H9 (cell line): ENCODE data around the gene TRIM44. TPM values are rescaled to one million over a fixed set of nuclear protein-coding genes. Genes with fewer than 3 reads are reported as not detected.

ENCODE experiments used
- DNase-seq: peaks from one replicate; pipeline ENCODE4 v3.0.0-alpha.2; 2017
- H2AFZ ChIP-seq: one replicate; pipeline ENCODE4 v1.6.1; 2013; ENCODE audit warnings: mild to moderate bottlenecking, low read length, control low read depth, moderate library complexity
- H2AK5ac ChIP-seq: 2 replicates; pipeline ENCODE4 v1.6.1; 2013; ENCODE audit warnings: low read length, control low read depth, mixed read lengths; ENCODE audit not compliant: insufficient read length
- H2BK120ac ChIP-seq: one replicate; pipeline ENCODE4 v1.6.1; 2013; ENCODE audit warnings: low read depth, mild to moderate bottlenecking, low read length, control low read depth, inconsistent platforms; ENCODE audit not compliant: poor library complexity, severe bottlenecking
- H2BK12ac ChIP-seq: 2 replicates; pipeline ENCODE4 v1.6.1; 2013; ENCODE audit warnings: low read length, control low read depth, mixed read lengths, low read depth; ENCODE audit not compliant: insufficient read length
- H2BK15ac ChIP-seq: 2 replicates; pipeline ENCODE4 v1.6.1; 2013; ENCODE audit warnings: low read depth, low read length, control low read depth
- H2BK20ac ChIP-seq: one replicate; pipeline ENCODE4 v1.6.1; 2013; ENCODE audit warnings: low read depth, mild to moderate bottlenecking, low read length, control low read depth, inconsistent platforms; ENCODE audit not compliant: poor library complexity, severe bottlenecking
- H2BK5ac ChIP-seq: 2 replicates; pipeline ENCODE4 v1.6.1; 2013; ENCODE audit warnings: low read length, control low read depth, mixed read lengths; ENCODE audit not compliant: insufficient read length
- H3K14ac ChIP-seq: 2 replicates; pipeline ENCODE4 v1.6.1; 2013; ENCODE audit warnings: low read length, control low read depth; ENCODE audit not compliant: insufficient read depth
- H3K18ac ChIP-seq: 2 replicates; pipeline ENCODE4 v1.6.1; 2013; ENCODE audit warnings: low read depth, mild to moderate bottlenecking, mixed read lengths, low read length, control low read depth; ENCODE audit not compliant: insufficient read length
- H3K23ac ChIP-seq: 2 replicates; pipeline ENCODE4 v1.6.1; 2013; ENCODE audit warnings: low read length, control low read depth, mixed read lengths, low read depth; ENCODE audit not compliant: insufficient read length
- H3K23me2 ChIP-seq: 2 replicates; pipeline ENCODE4 v1.6.1; 2013; ENCODE audit warnings: low read depth, mild to moderate bottlenecking, mixed read lengths, low read length, control low read depth; ENCODE audit not compliant: insufficient read length, poor library complexity, severe bottlenecking
- H3K27ac ChIP-seq: 2 replicates; pipeline ENCODE4 v1.5.1; 2013; ENCODE audit warnings: low read length, control low read depth, mixed read lengths, low read depth; ENCODE audit not compliant: insufficient read length
- H3K27me3 ChIP-seq: 2 replicates; pipeline ENCODE4 v1.6.1; 2013; ENCODE audit warnings: low read length, control low read depth, inconsistent platforms; ENCODE audit not compliant: insufficient read depth
- H3K4ac ChIP-seq: 2 replicates; pipeline ENCODE4 v1.6.1; 2013; ENCODE audit warnings: low read depth, mild to moderate bottlenecking, control low read depth, inconsistent platforms, low read length, moderate library complexity
- H3K4me1 ChIP-seq: 2 replicates; pipeline ENCODE4 v1.6.1; 2013; ENCODE audit warnings: low read length, control low read depth, inconsistent platforms; ENCODE audit not compliant: insufficient read depth
- H3K4me2 ChIP-seq: 2 replicates; pipeline ENCODE4 v1.6.1; 2013; ENCODE audit warnings: low read length, control low read depth, mixed read lengths; ENCODE audit not compliant: insufficient read length, insufficient read depth
- H3K56ac ChIP-seq: 2 replicates; pipeline ENCODE4 v1.6.1; 2013; ENCODE audit warnings: low read depth, mild to moderate bottlenecking, mixed read lengths, low read length, control low read depth; ENCODE audit not compliant: insufficient read length
- H3K79me1 ChIP-seq: 2 replicates; pipeline ENCODE4 v1.6.1; 2013; ENCODE audit warnings: low read depth, mild to moderate bottlenecking, moderate library complexity, low read length, control low read depth, inconsistent platforms; ENCODE audit not compliant: insufficient read depth, poor library complexity, severe bottlenecking
- H3K79me2 ChIP-seq: 2 replicates; pipeline ENCODE4 v1.6.1; 2013; ENCODE audit warnings: low read length, control low read depth, inconsistent platforms; ENCODE audit not compliant: insufficient read depth
- H3K9ac ChIP-seq: 2 replicates; pipeline ENCODE4 v1.6.1; 2013; ENCODE audit warnings: low read length, control low read depth, mixed read lengths; ENCODE audit not compliant: insufficient read length; ENCODE audit errors: extremely low read depth
- H3K9me3 ChIP-seq: one replicate; pipeline ENCODE4 v1.6.1; 2013; ENCODE audit warnings: low read depth, low read length, inconsistent platforms; ENCODE audit not compliant: control insufficient read depth
- H3T11ph ChIP-seq: one replicate; pipeline ENCODE4 v1.6.1; 2013; ENCODE audit warnings: mild to moderate bottlenecking, low read length, control low read depth, inconsistent platforms
- H4K20me1 ChIP-seq: one replicate; pipeline ENCODE4 v1.6.1; 2013; ENCODE audit not compliant: control insufficient read depth, insufficient read length, insufficient read depth
- H4K5ac ChIP-seq: 2 replicates; pipeline ENCODE4 v1.6.1; 2013; ENCODE audit warnings: low read depth, mild to moderate bottlenecking, mixed read lengths, low read length, control low read depth; ENCODE audit not compliant: insufficient read length
- H4K8ac ChIP-seq: replicated peaks from 2 replicates; pipeline ENCODE4 v1.6.1; 2013; ENCODE audit warnings: low read length, control low read depth, mixed read lengths, low read depth; ENCODE audit not compliant: insufficient read length
- H4K91ac ChIP-seq: 2 replicates; pipeline ENCODE4 v1.6.1; 2013; ENCODE audit warnings: low read depth, mild to moderate bottlenecking, moderate library complexity, mixed read lengths, low read length, control low read depth; ENCODE audit not compliant: insufficient read length
- H3K27ac Mint-ChIP-seq, 3 experiments: 2 replicates in 2 of 3; 3 replicates in 1 of 3; pipeline ENCODE4 v1.8.0; 2020 to 2021; ENCODE audit warnings: mixed read lengths in 3 of 3, mild to moderate bottlenecking in 1 of 3, moderate library complexity in 1 of 3
- H3K27me3 Mint-ChIP-seq: 2 replicates; pipeline ENCODE4 v1.8.0; 2021; ENCODE audit warnings: low read depth, mild to moderate bottlenecking, moderate library complexity, mixed read lengths
- H3K36me3 Mint-ChIP-seq, 3 experiments: 2 replicates in 2 of 3; 3 replicates in 1 of 3; pipeline ENCODE4 v1.8.0; 2020 to 2021; ENCODE audit warnings: low read depth in 3 of 3, mixed read lengths in 3 of 3; ENCODE audit not compliant: insufficient read depth in 1 of 3
- H3K4me1 Mint-ChIP-seq, 2 experiments: 2 replicates each; pipeline ENCODE4 v1.8.0; 2020; ENCODE audit warnings: mixed read lengths in 2 of 2
- H3K4me3 Mint-ChIP-seq, 2 experiments: 2 replicates in 1 of 2; 3 replicates in 1 of 2; pipeline ENCODE4 v1.8.0; 2020 to 2021; ENCODE audit warnings: mild to moderate bottlenecking in 2 of 2, mixed read lengths in 2 of 2, moderate library complexity in 1 of 2
- H3K9me3 Mint-ChIP-seq, 2 experiments: 2 replicates in 1 of 2; 3 replicates in 1 of 2; pipeline ENCODE4 v1.8.0; 2020; ENCODE audit warnings: mild to moderate bottlenecking in 2 of 2, mixed read lengths in 2 of 2, moderate library complexity in 1 of 2
- CTCF ChIP-seq: fragments of 200-600 bp; sonication (generic); conservative IDR thresholded peaks from 3 replicates; pipeline ENCODE4 v1.8.0; 2021; ENCODE audit warnings: antibody characterized with exemption, mild to moderate bottlenecking
- WGBS: extraction: QIAGEN DNeasy Blood & Tissue Kit; methylation state at CpG from one replicate; pipeline ENCODE4 v1.1.7; 2013; ENCODE audit warnings: missing lambda C conversion rate, low lambda C conversion rate, mixed read lengths; ENCODE audit not compliant: insufficient read length; ENCODE audit errors: extremely low coverage; 5-methylcytosine and 5-hydroxymethylcytosine counted together
- total RNA-seq: library from RNA; stranded (reverse); gene quantifications from 2 replicates; pipeline ENCODE4 v1.2.1, GENCODE V29; 2021

The TRIM44 gene
- total RNA-seq, 1 experiment from 2014 or later = 37.7 TPM

GRCh38 chr11:35826006-35826405 is 163.4 kb downstream of the TRIM44 start:
- H3K27ac ChIP-seq = no peak overlapping the region
- H3K4ac ChIP-seq = no peak overlapping the region
- H2BK5ac ChIP-seq = no peak overlapping the region
- H2BK120ac ChIP-seq = no peak overlapping the region
- H3K56ac ChIP-seq = no peak overlapping the region
- no peak overlapping the region for H4K8ac ChIP-seq
- Mint-ChIP-seq H3K36me3 (no peaks in the 10 kb centered on the region), H3K9me3 (no peaks in the 10 kb centered on the region), H3K27me3 (peaks cover 10% of the 10 kb centered on the region), H3K4me3 (no peak overlapping the region), H3K4me1 (peaks cover 6 to 11% of the 10 kb centered on the region in 2 experiments; a peak in 3 of 4 replicates), H3K27ac (no peak overlapping the region)
- no peaks in the 10 kb centered on the region for H3K79me2 ChIP-seq
- no peaks in the 10 kb centered on the region for H3K9me3 ChIP-seq
- no peak overlapping the region for H3K4me2 ChIP-seq
- no peak overlapping the region for H2AFZ ChIP-seq
- TF ChIP-seq CTCF = no peak
- no peaks in the 10 kb centered on the region for H3K27me3 ChIP-seq
- H4K20me1 ChIP-seq = no peaks in the 10 kb centered on the region
- no peak overlapping the region for H2BK12ac ChIP-seq
- no peak overlapping the region for H4K5ac ChIP-seq
- H3K79me1 ChIP-seq = no peaks in the 10 kb centered on the region
- H3K18ac ChIP-seq = no peak overlapping the region
- H3K9ac ChIP-seq = no peak overlapping the region
- H4K91ac ChIP-seq = no peak overlapping the region
- H2BK20ac ChIP-seq = no peak overlapping the region
- H3T11ph ChIP-seq = no peak overlapping the region
- WGBS = no CpG with 5 or more reads among the region's 5 CpGs
- no peaks in the 10 kb centered on the region for H3K4me1 ChIP-seq
- no peak overlapping the region for H2BK15ac ChIP-seq
- no peak overlapping the region for H3K23ac ChIP-seq
- no peak overlapping the region for H3K14ac ChIP-seq
- peaks cover 2% of the 10 kb centered on the region for H3K23me2 ChIP-seq
- no peak overlapping the region for H2AK5ac ChIP-seq
- DNase-seq = no peak
